T47D (cell line): ENCODE measurements around the gene FKRP.
A peak's percentile ranks its signal among the peaks of the same experiment; 100 is the strongest.

ENCODE experiments used
- DNase-seq, 2 experiments: peaks; one replicate each; pipeline versions ENCODE4 v3.0.0 to v3.0.0-alpha.2; 2011 to 2012; ENCODE audit warnings: low read depth in 1 of 2, low spot score in 1 of 2
- JUND ChIP-seq: IDR thresholded peaks from 2 replicates; pipeline ENCODE4 v1.6.1; 2012; ENCODE audit warnings: low read depth
- in situ Hi-C: cut with HindIII; loops from 2 replicates; pipeline ENCODE4 v1.10.0; 2016; ENCODE audit warnings: low sequenced_read_pairs, low pct_unique_long_range_greater_than_20kb

Gene FKRP

GRCh38 chr19:46783670-46784069 lies 37.8 kb downstream of the FKRP start:
- DNase-seq: peak in 1 of 2 experiments; percentile 27
- in situ Hi-C loops: no loop called here
- no peak for TF ChIP-seq JUND

- in situ Hi-C loops: no loop called here
- no peak for TF ChIP-seq JUND
- peak; percentile 51 to 91 for DNase-seq
These were observed 38.6 kb downstream of the FKRP start for GRCh38 chr19:46784262-46785053.

- no peak for DNase-seq
- in situ Hi-C loops: no loop called here
- TF ChIP-seq JUND: no peak
These were observed 39.5 kb downstream of the FKRP start for GRCh38 chr19:46785054-46785979.

GRCh38 chr19:46785980-46786235 lies 40.1 kb downstream of the FKRP start:
- no peak for DNase-seq
- TF ChIP-seq JUND: no peak
- in situ Hi-C loops: no loop called here

- TF ChIP-seq JUND: no peak
- in situ Hi-C loops: no loop called here
- peak in 1 of 2 experiments; percentile 72 for DNase-seq
These were observed 40.6 kb downstream of the FKRP start for GRCh38 chr19:46786236-46787039.

GRCh38 chr19:46787040-46787330 lies 41.1 kb downstream of the FKRP start:
- no peak for TF ChIP-seq JUND
- in situ Hi-C loops: no loop called here
- no peak for DNase-seq

- TF ChIP-seq JUND: no peak
- in situ Hi-C loops: no loop called here
- DNase-seq: peak in 1 of 2 experiments; percentile 53
These were observed 41.7 kb downstream of the FKRP start for GRCh38 chr19:46787331-46788261.

- TF ChIP-seq JUND: no peak
- in situ Hi-C loops: no loop called here
- peak; percentile 82 to 96 for DNase-seq
These were observed 42.6 kb downstream of the FKRP start, which contains the start of gene SLC1A5 for GRCh38 chr19:46788262-46788967. TSS of gene SLC1A5 (minus strand) at chr19:46788594. CDS start at chr19:46787965, 629 bp downstream.

GRCh38 chr19:46788968-46789338 lies 43.1 kb downstream of the FKRP start:
- no peak for DNase-seq
- TF ChIP-seq JUND: no peak
- in situ Hi-C loops: no loop called here

GRCh38 chr19:46789371-46789770 lies 43.5 kb downstream of the FKRP start:
- DNase-seq: peak in 1 of 2 experiments; percentile 61
- TF ChIP-seq JUND: no peak
- in situ Hi-C loops: no loop called here

- DNase-seq: peak in 1 of 2 experiments; percentile 33
- in situ Hi-C loops: no loop called here
- no peak for TF ChIP-seq JUND
These were observed 46.1 kb downstream of the FKRP start for GRCh38 chr19:46791944-46792343.
